A549 treated with ZK216348 at 1 μM for 4 hours (cell line): ENCODE results near the gene BPI. TPM values are rescaled to one million over a fixed set of nuclear protein-coding genes. Genes with fewer than 3 reads are reported as not detected.

Source experiments
- total RNA-seq: library from RNA; stranded (reverse); fragments of 200-300 nt; extraction: Qiagen RNA extraction; gene quantifications from 5 replicates; pipeline ENCODE4 v1.2.3, GENCODE V29; 2022; ENCODE audit warnings: low read depth

BPI gene
- not detected in 5 replicates for total RNA-seq

DNA sequence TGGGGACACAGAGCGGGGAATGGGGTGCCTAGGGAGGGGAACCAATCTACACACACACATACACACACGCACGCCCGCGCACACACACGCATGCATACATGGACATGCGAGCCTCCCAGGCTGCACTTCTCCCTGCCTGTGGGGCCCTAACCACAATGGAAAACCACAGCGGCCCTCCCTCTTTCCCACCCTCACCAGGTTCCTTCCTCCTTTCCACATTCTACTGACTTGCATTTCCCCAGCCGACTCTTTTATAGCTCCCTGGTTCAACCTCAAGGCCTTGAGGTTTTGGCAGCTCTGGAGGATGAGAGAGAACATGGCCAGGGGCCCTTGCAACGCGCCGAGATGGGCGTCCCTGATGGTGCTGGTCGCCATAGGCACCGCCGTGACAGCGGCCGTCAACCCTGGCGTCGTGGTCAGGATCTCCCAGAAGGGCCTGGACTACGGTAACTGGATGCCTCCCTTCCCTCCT is at the start of gene BPI:
Gene BPI (plus strand): TSS at position 249 of the 472 bp plus-strand sequence. CDS start 68 bp downstream, at position 317.

DNA sequence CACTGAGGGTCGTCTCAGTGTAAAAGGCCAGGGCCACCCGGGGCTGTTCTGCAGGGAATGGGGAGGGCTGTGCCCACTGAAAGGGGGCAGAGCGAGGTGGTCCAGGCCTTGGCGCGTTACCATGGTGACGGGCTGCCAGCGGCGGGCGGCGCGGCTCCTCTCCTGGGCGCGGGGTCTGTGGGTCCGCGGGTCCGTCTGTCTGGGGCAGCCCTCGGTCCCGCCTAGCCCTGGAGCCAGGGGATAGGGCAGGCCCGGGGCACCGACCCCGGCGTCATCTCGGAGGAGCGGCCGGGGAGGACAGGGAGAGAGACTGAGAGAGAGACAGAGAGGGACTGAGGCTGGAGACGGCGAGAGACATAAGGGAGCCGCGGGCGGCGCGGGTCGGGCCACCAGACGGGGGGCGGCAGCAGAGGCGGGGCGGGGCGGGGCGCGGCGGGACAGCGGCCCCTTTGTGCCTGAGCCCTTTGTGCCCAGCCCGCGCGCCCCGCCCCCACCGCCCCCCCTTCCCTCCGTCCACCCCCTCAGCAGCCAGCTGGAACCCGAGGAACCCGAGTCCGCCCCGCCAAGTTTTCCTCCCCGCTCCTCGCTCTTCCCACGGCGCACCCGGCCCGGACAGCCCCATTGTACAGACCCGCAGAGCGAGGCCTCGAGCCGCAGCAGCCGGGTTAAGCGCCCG is 43.4 kb upstream of the BPI start, which contains the start of gene KIAA1755:
Gene KIAA1755 (minus strand): TSS at position 358 of the 676 bp plus-strand sequence. CDS start 235 bp downstream, at position 123.

DNA sequence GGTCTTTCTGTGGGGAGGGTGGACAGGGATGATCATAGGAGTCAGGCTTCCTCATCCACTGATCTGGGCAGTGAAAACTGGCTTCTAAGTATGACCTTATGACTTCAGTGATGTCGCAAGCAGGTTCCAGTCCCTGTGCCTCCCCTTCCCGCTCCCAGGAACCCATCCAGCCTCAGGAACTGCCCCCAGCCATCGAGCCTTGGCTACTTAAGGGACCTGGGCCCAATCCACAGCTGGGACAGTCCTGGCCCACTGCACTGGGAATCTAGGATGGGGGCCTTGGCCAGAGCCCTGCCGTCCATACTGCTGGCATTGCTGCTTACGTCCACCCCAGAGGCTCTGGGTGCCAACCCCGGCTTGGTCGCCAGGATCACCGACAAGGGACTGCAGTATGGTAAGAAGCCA is 42.3 kb downstream of the BPI start, which contains the start of gene LBP:
Gene LBP (plus strand): TSS at position 236 of the 405 bp plus-strand sequence. CDS start 35 bp downstream, at position 271.

Other genes starting within 250 kb of the BPI start
- 309 to 541 TPM (median 445 TPM) in 5 replicates for gene TGM2, start 138.9 kb upstream of the BPI start, total RNA-seq
- 0.08 to 0.24 TPM (median 0.17 TPM) in 5 replicates for gene KIAA1755, start 43.4 kb upstream of the BPI start, total RNA-seq
- gene LBP, start 42.3 kb downstream of the BPI start, total RNA-seq: 0.72 to 1.5 TPM (median 1.3 TPM) in 5 replicates
- gene SNHG17, start 131.2 kb downstream of the BPI start, total RNA-seq: 165 to 191 TPM (median 186 TPM) in 5 replicates
- 11.2 to 20.0 TPM (median 17.7 TPM) in 5 replicates for gene RALGAPB, start 168.7 kb downstream of the BPI start, total RNA-seq